ENCODE data around the gene IQCB1.
A peak's percentile ranks its signal among the peaks of the same experiment; 100 is the strongest.

IQCB1 gene

DNA sequence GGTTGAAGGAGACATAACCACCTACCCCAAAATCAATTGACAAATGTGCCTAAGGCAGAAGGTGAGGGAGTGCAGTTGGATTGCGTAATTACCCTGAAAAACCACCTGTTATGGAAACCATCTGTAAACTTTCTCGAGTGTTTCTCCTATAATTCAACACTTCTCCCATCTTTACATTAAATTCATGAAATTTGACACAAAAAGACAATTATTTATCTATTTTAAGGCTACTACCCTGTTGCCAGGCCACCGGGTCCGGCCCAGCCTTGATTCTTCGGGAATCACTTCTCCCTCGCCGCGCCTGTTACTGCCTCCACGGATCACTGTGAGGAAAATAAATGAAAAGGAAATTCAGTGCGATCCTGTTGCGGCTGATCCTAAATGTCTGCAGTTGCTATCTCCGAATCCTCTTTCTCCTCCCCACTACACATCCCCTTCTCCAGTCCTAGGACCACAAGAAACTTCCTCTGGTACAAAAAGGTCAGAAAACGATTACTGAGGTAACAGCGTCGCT lies 646 bp downstream of the IQCB1 start:
- DNase-seq (ENCODE audit: low read depth): no peak
- TF ChIP-seq, protein P1, sequence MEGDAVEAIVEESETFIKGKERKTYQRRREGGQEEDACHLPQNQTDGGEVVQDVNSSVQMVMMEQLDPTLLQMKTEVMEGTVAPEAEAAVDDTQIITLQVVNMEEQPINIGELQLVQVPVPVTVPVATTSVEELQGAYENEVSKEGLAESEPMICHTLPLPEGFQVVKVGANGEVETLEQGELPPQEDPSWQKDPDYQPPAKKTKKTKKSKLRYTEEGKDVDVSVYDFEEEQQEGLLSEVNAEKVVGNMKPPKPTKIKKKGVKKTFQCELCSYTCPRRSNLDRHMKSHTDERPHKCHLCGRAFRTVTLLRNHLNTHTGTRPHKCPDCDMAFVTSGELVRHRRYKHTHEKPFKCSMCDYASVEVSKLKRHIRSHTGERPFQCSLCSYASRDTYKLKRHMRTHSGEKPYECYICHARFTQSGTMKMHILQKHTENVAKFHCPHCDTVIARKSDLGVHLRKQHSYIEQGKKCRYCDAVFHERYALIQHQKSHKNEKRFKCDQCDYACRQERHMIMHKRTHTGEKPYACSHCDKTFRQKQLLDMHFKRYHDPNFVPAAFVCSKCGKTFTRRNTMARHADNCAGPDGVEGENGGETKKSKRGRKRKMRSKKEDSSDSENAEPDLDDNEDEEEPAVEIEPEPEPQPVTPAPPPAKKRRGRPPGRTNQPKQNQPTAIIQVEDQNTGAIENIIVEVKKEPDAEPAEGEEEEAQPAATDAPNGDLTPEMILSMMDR (conservative IDR thresholded peaks at IDR 0.05; ENCODE audit: low read depth, low read length): no peak
- peak overlapping the region; percentile 84 for H3K4me3 ChIP-seq (ENCODE audit: low read length)

GRCh38 chr3:121822973-121823372 lies 11.9 kb downstream of the IQCB1 start:
- H3K4me3 ChIP-seq (ENCODE audit: low read length): no peak overlapping the region
- TF ChIP-seq, protein P1 (conservative IDR thresholded peaks at IDR 0.05; ENCODE audit: low read depth, low read length): no peak
- DNase-seq (ENCODE audit: low read depth): no peak

DNA sequence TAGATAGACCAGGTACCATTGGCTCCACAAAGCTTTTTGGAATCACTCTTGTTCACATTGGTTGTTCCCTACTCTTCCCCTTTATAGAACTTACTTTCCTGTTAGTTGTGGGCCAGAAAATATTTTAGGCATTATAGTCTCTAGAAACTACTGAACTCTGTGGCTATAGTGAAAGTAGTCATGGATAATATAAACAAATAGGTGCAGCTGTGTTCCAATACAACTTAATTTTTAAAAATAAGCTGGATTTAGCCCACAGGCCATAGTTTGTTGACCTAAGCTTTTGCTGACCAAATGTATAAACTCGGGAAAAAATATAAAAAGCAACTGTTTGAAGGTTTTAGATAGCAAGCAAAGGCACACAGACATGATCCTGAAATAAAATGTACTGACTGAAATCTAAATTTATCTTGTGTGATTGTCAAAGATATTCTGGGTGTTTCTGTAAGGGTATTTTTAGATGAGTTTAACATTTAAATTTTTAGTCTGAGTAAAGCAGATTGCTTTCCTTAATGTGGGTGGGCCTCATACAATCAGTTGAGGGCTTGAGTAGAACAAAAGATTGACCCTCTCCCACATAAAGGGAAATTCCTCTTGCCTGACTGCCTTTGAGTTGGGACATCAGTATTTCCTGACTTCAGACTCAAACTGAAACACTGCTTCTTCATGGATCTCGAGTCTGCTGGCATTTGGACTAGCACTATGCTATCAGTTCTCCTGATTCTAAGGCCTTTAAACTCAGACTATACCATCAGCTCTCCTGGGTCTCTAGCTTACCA lies 13.2 kb downstream of the IQCB1 start:
- H3K4me3 ChIP-seq (ENCODE audit: low read length): no peak overlapping the region
- DNase-seq (ENCODE audit: low read depth): no peak
- TF ChIP-seq, protein P1 (conservative IDR thresholded peaks at IDR 0.05; ENCODE audit: low read depth, low read length): no peak

DNA sequence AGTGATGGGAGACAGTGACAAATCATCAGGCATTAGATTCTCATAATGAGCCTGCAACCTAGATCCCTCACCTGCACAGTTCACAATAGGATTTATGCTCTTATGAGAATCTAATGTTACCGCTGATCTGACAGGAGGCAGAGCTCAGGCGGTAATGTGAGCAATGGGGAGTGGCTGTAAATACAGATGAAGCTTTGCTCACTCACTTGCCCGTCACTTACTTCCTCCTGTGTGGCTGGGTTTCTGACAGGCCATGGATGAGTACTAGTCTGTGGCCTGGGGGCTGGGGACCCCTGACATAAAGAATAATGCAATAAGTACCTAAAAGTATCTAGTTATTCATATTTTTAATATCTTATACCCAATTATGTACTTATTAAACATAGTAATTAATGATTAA lies 15.6 kb downstream of the IQCB1 start:
- TF ChIP-seq, protein P1 (conservative IDR thresholded peaks at IDR 0.05; ENCODE audit: low read depth, low read length): no peak

DNA sequence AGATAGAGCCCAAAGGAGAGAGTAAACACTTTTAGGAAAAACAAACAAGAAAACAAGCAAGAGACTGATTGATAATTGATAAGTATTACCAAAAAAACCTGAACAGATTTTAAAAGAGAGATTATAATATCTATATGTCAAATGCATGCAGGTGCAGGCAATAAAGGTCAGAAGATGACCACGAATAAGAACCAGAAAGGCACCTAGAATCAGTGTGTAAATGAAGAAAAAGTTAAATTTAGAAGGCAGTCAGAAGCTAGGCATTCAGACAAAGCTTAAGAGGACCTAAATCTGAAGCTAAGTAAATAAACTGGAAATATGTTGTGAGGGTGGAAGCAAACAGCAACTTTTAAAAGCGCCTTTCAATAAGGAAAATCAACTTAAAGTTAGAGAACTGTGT lies 16.3 kb downstream of the IQCB1 start:
- TF ChIP-seq, protein P1 (conservative IDR thresholded peaks at IDR 0.05; ENCODE audit: low read depth, low read length): no peak
- no peak for DNase-seq (ENCODE audit: low read depth)
- no peak overlapping the region for H3K4me3 ChIP-seq (ENCODE audit: low read length)

More for the DNA sequence above, 15.6 kb downstream of the IQCB1 start:
- DNase-seq (ENCODE audit: low read depth): no peak
- no peak overlapping the region for H3K4me3 ChIP-seq (ENCODE audit: low read length)

- no peak for DNase-seq (ENCODE audit: low read depth)
- TF ChIP-seq, protein P1 (conservative IDR thresholded peaks at IDR 0.05; ENCODE audit: low read depth, low read length): no peak
- no peak overlapping the region for H3K4me3 ChIP-seq (ENCODE audit: low read length)
Measured at GRCh38 chr3:121817753-121818152, 17.1 kb downstream of the IQCB1 start.

GRCh38 chr3:121809249-121809648 lies 25.6 kb downstream of the IQCB1 start:
- no peak for DNase-seq (ENCODE audit: low read depth)
- no peak overlapping the region for H3K4me3 ChIP-seq (ENCODE audit: low read length)
- TF ChIP-seq, protein P1 (conservative IDR thresholded peaks at IDR 0.05; ENCODE audit: low read depth, low read length): no peak
